ENCODE measurements around the gene TMEM61. TPM values are rescaled to one million over a fixed set of nuclear protein-coding genes. Genes with fewer than 3 reads are reported as not detected.

The TMEM61 gene
- total RNA-seq, 1 experiment from 2014 or later = not detected

DNA sequence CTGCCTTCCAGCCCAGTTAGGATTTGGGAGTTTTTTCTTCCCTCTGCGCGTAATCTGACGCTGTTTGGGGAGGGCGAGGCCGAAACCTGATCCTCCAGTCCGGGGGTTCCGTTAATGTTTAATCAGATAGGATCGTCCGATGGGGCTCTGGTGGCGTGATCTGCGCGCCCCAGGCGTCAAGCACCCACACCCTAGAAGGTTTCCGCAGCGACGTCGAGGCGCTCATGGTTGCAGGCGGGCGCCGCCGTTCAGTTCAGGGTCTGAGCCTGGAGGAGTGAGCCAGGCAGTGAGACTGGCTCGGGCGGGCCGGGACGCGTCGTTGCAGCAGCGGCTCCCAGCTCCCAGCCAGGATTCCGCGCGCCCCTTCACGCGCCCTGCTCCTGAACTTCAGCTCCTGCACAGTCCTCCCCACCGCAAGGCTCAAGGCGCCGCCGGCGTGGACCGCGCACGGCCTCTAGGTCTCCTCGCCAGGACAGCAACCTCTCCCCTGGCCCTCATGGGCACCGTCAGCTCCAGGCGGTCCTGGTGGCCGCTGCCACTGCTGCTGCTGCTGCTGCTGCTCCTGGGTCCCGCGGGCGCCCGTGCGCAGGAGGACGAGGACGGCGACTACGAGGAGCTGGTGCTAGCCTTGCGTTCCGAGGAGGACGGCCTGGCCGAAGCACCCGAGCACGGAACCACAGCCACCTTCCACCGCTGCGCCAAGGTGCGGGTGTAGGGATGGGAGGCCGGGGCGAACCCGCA is 59.1 kb downstream of the TMEM61 start, which contains the start of gene PCSK9:
PCSK9 (plus strand) TSS at position 207 of the 741 bp plus-strand sequence; CDS start at position 497, 290 bp downstream.
- Histone ChIP-seq H3K4me1 (peaks cover 9% of the 10 kb centered on the region), H3K36me3 (ENCODE audit: control insufficient read depth, insufficient read depth, low read length) (peaks cover 1% of the 10 kb centered on the region; the same call in 1 of the 2 replicates), H3K27me3 (replicated peaks; ENCODE audit: control insufficient read depth, insufficient read depth, low read length) (no peaks in the 10 kb centered on the region), H3K4me3 (ENCODE audit: low read depth, low read length) (peak within 1 kb of the TSS; percentile 96), H3K9me3 (no peaks in the 10 kb centered on the region)
- Mint-ChIP-seq H3K27me3 (ENCODE audit: insufficient read depth, unreplicated experiment) (no peaks in the 10 kb centered on the region), H3K27ac (ENCODE audit: unreplicated experiment) (peak within 1 kb of the TSS; percentile 72), H3K9me3 (ENCODE audit: unreplicated experiment) (no peaks in the 10 kb centered on the region), H3K36me3 (ENCODE audit: insufficient read depth, unreplicated experiment) (peaks cover 12% of the 10 kb centered on the region), H3K4me3 (ENCODE audit: unreplicated experiment) (peak within 1 kb of the TSS; percentile 95), H3K4me1 (ENCODE audit: low read depth, unreplicated experiment) (peaks cover 13% of the 10 kb centered on the region)
- intact Hi-C loops (cut with micrococcal nuclease; ENCODE audit: unreplicated experiment) = no loop called here
- peak; percentile 82 to 85 for DNase-seq
- ChIA-PET CTCF (no interaction called here), POLR2A (no interaction called here)
- TSS peak; percentile 19 for BruUV-seq (replicated peaks)
- TF ChIP-seq, protein P1, sequence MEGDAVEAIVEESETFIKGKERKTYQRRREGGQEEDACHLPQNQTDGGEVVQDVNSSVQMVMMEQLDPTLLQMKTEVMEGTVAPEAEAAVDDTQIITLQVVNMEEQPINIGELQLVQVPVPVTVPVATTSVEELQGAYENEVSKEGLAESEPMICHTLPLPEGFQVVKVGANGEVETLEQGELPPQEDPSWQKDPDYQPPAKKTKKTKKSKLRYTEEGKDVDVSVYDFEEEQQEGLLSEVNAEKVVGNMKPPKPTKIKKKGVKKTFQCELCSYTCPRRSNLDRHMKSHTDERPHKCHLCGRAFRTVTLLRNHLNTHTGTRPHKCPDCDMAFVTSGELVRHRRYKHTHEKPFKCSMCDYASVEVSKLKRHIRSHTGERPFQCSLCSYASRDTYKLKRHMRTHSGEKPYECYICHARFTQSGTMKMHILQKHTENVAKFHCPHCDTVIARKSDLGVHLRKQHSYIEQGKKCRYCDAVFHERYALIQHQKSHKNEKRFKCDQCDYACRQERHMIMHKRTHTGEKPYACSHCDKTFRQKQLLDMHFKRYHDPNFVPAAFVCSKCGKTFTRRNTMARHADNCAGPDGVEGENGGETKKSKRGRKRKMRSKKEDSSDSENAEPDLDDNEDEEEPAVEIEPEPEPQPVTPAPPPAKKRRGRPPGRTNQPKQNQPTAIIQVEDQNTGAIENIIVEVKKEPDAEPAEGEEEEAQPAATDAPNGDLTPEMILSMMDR (IDR thresholded peaks at IDR 0.05; ENCODE audit: insufficient read depth in 1 of 2, low read depth in 1 of 2, low read length in 1 of 2, severe bottlenecking in 1 of 2, unreplicated experiment in 1 of 2) = no peak

DNA sequence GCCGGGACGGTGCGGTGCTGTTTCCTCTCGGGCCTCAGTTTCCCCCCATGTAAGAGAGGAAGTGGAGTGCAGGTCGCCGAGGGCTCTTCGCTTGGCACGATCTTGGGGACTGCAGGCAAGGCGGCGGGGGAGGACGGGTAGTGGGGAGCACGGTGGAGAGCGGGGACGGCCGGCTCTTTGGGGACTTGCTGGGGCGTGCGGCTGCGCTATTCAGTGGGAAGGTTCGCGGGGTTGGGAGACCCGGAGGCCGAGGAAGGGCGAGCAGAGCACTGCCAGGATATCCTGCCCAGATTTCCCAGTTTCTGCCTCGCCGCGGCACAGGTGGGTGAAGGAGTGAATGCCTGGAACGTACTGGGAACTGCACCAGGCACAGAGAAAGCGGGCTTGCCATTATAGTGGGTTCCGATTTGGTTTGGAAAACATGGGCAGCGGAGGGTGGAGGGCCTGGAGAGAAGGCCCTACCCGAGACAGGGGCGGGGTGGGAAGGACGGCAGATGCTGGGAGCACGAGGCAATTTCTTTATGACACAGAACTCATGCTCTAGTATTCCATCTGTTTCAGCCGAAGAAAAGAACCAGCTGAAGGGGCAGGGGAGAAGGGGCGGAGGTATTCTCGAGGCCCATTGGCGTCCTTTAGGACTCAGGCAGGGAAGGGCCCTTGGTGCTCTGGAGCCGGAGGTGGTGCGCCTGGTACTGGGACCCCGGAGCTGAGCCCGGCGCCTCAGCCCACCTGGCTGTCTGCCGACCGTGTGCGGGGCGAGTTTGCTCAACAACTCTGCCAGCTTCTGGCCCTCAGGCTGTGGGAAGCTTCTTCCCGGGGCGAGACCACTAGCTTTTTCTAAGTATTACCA is 59.9 kb downstream of the TMEM61 start:
- ChIA-PET CTCF (interaction anchor here (0.9 kb wide), 2 partner anchors 18 to 31 kb away, joined by 3 to 4 read pairs; no protein-coding TSS in a partner anchor), POLR2A (no interaction called here)
- intact Hi-C loops (cut with micrococcal nuclease; ENCODE audit: unreplicated experiment) = no loop called here
- Mint-ChIP-seq H3K4me1 (ENCODE audit: low read depth, unreplicated experiment) (peaks cover 13% of the 10 kb centered on the region), H3K36me3 (ENCODE audit: insufficient read depth, unreplicated experiment) (peaks cover 12% of the 10 kb centered on the region), H3K27me3 (ENCODE audit: insufficient read depth, unreplicated experiment) (no peaks in the 10 kb centered on the region), H3K4me3 (ENCODE audit: unreplicated experiment) (peak overlapping the region; percentile 95), H3K9me3 (ENCODE audit: unreplicated experiment) (no peaks in the 10 kb centered on the region), H3K27ac (ENCODE audit: unreplicated experiment) (peak overlapping the region; percentile 72)
- Histone ChIP-seq H3K9me3 (no peaks in the 10 kb centered on the region), H3K4me3 (ENCODE audit: low read depth, low read length) (peak overlapping the region; percentile 96), H3K4me1 (peaks cover 9% of the 10 kb centered on the region), H3K27me3 (replicated peaks; ENCODE audit: control insufficient read depth, insufficient read depth, low read length) (no peaks in the 10 kb centered on the region), H3K36me3 (ENCODE audit: control insufficient read depth, insufficient read depth, low read length) (peaks cover 4% of the 10 kb centered on the region)
- TF ChIP-seq, protein P1 (IDR thresholded peaks at IDR 0.05; ENCODE audit: insufficient read depth in 1 of 2, low read depth in 1 of 2, low read length in 1 of 2, severe bottlenecking in 1 of 2, unreplicated experiment in 1 of 2) = no peak
- BruUV-seq (replicated peaks) = no TSS peak
- peak in 1 of 2 experiments; percentile 20 for DNase-seq

DNA sequence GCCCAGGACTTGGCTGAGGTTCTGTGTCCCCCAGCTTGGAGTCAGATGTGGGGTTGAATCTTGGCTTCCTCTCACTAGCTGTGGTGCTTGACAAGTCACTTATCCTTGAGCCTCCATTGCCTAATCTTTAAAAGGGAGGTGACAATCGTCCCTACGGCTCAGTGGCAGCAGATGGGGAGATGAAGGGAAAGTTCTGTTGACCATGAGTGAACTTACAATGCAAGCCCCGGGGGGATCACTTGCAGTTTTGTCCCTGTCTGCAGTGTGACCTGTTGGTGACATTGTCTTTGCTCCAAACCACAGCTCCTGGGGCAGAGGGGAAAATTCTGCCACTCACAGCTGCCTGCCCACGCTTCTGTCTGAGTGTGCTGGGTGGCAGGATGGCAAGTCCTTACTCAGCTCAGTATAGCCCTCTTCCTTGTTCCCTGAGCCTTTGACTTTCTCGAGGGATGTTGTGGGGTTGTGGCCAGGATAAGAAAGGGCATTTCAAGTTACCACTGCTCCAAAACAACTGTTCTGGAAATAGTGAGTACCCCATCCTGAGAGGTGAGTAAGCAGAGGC is 60.6 kb downstream of the TMEM61 start:
- Mint-ChIP-seq H3K4me1 (ENCODE audit: low read depth, unreplicated experiment) (peaks cover 13% of the 10 kb centered on the region), H3K27me3 (ENCODE audit: insufficient read depth, unreplicated experiment) (no peaks in the 10 kb centered on the region), H3K36me3 (ENCODE audit: insufficient read depth, unreplicated experiment) (peaks cover 12% of the 10 kb centered on the region), H3K4me3 (ENCODE audit: unreplicated experiment) (peak overlapping the region; percentile 95), H3K9me3 (ENCODE audit: unreplicated experiment) (no peaks in the 10 kb centered on the region), H3K27ac (ENCODE audit: unreplicated experiment) (peak overlapping the region; percentile 72)
- peaks cover 4% of the 10 kb centered on the region for H3K36me3 ChIP-seq (ENCODE audit: control insufficient read depth, insufficient read depth, low read length)
- H3K4me3 ChIP-seq (ENCODE audit: low read depth, low read length) = peak overlapping the region; percentile 96
- CTCF ChIA-PET = interaction anchor here (0.9 kb wide), 2 partner anchors 19 to 30 kb away, joined by 3 to 4 read pairs; no protein-coding TSS in a partner anchor
- H3K27me3 ChIP-seq (replicated peaks; ENCODE audit: control insufficient read depth, insufficient read depth, low read length) = no peaks in the 10 kb centered on the region
- BruUV-seq (replicated peaks) = no TSS peak
- POLR2A ChIA-PET = no interaction called here
- TF ChIP-seq, protein P1 (IDR thresholded peaks at IDR 0.05; ENCODE audit: insufficient read depth in 1 of 2, low read depth in 1 of 2, low read length in 1 of 2, severe bottlenecking in 1 of 2, unreplicated experiment in 1 of 2) = no peak
- H3K9me3 ChIP-seq = no peaks in the 10 kb centered on the region
- intact Hi-C loops (cut with micrococcal nuclease; ENCODE audit: unreplicated experiment) = no loop called here
- DNase-seq = no peak
- peaks cover 9% of the 10 kb centered on the region for H3K4me1 ChIP-seq
